Measurements from ENCODE around the gene NDST3.
"Not testable (repeated sequence)": the region's sequence is repeated elsewhere in the genome, so short reads cannot be mapped to it uniquely, and the experiment has no call there.

Gene NDST3

DNA sequence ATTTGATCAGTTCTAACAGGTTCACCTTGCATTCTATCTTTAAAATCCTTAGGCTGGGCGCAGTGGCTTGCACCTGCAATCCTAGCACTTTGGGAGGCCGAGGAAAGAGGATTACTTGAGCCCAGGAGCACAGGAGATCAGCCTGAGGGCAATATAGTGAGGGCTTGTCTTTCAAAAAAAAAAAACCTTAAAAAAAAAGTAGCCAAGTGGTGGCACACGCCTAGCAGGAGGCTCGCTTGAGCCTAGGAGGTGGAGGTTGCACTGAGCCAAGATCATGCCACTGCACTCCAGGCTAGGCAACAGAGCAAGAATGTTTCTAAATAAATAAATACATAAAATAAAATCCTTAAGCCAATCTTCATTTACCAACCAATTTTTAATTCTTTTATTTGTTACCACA lies 243.0 kb downstream of the NDST3 start:
- no peak for DNase-seq

DNA sequence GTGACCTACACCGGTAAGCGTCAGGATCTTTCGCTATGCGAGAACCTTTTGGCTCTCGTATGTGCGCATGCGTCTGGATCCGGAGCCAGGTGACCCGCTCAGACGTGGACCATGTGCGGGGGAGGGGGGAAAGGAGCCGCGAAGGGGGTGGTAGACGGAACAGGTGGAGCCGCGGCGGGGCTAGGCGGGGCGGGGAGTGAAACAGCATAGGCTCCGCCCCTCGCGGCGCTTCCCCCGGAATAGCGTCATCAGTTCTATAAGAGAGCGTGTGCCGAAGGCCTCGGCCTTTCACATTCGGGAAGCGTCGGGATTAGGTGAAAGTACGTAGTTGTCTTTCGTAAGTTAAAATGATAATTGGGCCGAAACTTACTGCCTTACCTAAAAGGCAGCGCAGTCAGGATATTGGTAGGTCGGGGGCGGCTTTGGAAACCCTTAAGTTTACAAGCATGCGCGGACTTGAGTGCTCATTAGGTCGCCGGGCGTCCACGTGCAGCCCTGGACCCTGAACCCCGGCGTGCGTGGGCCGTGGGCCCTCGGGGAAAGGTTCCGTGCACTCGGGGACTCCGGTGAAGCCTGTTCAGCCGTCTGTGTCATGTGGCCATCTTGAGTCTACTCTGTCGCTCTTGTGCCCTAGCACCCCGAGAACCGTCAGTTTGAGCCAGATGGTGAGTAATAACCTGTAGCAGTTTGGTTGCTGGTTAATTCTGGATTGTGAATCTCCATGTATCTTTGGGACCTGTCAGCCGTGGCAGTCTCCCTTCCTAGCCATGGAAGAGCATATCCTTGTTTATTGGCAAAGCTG lies 244.4 kb downstream of the NDST3 start:
- DNase-seq = peak; percentile 88

DNA sequence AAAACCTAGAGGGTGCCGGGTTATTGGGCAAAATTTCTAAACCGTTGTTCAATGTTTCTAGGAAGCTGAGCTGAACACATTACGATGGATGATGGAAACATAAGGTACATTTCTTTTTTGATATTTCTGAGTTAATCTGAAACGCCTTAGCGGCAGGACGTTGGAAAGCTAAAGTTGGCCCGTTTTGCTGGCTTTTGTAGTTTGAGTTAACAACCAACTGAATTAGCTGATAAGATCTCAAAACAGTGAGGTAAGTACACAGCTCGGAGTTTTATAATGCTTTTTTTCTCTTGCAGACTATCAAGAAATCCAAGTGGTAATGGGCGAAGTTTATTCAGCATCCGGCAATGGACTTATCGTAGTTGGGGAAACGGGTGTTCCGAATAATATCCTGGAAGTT lies 245.0 kb downstream of the NDST3 start:
- no peak for DNase-seq

DNA sequence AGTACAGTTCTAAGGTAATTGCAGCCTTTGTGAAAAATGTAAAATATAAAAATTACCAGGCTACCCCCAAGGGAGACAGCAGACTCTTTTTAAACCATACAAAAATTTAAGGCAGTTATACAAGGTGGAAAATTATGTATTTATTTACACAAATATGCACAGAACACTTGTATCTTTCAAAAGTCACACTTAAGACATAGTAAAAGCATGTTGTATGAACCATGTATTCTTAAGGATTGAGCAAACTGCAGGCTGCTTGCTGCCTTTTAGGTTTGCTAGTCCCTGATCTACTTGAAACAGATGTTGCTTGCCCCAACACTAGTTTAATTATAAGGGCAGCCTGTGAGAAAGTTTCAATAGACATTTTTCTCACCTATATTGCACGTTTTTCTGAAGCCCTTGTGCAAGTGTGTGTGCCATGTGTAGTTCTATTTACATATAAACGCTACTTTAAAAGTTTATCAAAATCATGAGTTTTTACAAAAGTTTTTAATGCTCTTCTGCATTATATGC lies 245.7 kb downstream of the NDST3 start:
- DNase-seq = no peak

DNA sequence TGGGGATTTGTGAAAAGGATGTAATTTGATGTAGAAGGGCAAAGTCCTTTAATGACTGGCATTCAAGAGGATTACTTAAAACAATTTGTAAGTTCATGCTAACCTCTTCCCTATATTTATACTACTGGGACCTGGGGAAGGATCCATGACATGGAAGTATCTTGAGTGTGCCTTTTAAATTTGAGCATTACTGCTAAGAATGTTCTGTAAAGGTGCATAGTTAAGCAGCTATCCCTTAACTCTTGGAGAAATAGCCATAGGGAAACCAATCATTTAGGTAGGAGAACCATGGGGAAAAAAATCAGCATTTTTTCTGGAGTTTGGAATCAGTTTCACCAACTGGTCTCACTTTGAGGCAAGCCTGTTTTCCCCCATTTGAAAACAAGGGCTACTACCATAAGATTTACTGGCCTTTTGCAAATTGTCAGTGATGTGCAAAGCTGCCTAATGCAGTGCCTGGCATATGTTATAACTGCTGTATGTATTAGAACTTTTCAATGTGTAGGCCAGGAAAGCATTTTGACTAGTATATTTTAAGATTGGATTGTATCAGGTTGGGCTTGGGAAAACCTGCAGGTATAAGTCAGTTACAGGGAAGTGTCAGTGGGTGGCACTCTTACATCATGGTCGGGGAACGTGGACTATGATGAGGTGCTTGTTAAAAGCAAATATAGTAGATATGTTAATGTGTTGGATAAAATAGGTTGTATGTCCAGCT lies 246.4 kb downstream of the NDST3 start:
- peak; percentile 65 for DNase-seq

DNA sequence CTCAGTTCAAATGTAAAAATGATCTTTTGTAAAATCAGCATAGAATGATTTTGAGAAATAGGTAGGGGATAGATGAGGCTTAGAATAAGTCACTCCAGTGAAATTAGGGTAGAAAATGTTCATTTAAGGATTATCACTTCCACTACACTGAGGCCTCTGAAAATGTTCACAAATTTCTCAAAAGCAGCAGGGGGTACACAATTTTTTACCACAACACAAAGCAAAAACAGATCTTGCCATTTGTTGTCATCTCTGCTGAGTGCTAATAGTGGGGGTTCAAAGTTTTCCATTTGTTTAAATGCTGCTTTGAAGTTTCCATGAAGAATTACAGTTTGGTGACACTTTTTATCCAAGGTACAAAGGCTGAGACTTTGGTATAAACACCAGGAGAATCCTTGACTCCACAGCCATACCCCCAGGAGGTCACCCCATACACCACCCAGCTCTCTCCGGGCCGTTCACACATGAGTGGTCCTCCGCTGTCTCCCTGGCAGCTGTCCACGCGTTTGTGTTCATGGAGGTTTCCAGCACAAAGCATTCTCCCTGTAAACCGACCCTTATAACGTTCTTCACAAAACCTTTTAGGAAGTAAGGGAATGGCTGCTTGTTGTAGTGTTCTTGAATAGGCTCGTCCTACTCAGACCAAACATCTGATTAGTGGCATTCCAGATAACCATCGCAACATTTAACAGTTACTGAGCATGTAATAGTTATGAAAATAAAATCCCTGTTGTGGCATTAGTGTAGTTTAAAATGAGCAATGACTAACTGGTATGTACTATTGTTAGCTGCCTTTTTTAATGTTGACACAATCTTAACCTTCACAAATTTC lies 247.5 kb downstream of the NDST3 start:
- no peak for DNase-seq

DNA sequence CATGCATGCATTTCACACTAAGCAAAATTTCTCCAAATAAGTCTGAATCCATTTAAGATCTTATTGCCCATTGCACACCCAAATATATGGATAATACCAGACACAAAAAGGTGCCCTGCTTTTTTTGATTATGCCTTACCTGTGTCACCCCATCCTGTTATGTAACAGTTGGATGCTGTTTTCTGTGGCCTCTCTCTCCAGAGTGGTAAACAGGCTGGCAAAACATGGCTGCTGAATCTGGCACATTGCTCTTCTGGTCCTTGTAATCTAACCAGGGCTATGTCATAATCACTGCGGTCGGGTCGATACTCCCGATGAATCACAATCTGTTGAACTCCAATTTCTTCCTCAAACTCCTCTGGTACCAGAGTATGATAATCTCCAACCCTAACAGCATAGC lies 248.4 kb downstream of the NDST3 start:
- DNase-seq = no peak

DNA sequence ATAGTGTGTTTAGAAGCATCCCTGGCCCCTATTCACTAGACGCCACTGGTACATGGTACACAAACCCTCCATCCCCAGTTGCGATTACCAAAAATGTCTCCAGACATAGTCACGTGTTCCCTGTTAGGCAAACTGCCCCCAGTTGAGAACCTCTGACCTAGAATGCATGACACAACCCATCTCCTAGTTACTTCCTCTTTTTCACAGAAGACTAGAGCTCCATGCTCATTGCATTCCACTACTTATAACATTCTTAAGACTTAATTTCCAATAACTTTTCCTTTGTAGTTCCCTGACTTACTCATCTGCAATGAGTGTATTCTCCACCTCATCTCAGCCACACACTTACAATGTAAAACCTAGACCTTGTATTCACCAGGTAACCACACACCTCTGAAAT lies 249.9 kb downstream of the NDST3 start:
- DNase-seq = no peak

DNA sequence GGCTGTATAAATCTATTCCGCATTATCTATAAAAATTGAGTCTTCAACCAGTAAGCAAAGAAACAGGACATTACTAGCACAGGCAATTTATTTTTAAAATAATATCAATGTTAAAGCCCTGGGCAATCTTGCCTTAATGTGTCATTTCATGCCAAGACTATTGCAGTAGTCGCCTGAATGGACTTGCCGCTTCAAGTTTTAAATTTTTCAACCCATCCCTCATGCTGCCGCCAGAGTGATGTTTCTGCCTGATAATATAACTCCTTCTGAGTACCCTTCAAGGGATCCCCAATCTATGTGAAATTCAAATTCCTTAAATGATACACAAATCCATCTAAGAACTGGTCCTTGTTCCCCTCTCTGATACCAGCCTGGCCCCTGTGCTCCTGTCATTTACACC lies 251.6 kb downstream of the NDST3 start:
- no peak for DNase-seq

DNA sequence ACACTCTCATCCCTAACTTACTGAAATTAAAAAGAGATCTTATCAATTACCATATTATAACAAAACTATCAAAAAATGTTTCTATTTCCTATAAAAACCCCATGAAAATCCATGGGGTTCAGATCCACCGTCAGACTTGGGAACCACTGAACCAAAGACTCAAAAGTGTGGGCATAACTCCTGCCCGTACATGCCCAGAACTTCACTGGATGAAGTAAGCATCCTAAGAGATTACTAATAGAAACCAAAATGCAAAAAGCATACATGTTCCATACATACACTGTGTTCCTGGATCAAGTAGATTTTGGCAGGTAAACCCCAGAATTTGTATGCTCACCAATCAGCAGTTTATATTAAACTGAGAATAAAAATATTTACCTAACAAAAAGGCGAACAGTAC lies 252.4 kb downstream of the NDST3 start:
- no peak for DNase-seq

DNA sequence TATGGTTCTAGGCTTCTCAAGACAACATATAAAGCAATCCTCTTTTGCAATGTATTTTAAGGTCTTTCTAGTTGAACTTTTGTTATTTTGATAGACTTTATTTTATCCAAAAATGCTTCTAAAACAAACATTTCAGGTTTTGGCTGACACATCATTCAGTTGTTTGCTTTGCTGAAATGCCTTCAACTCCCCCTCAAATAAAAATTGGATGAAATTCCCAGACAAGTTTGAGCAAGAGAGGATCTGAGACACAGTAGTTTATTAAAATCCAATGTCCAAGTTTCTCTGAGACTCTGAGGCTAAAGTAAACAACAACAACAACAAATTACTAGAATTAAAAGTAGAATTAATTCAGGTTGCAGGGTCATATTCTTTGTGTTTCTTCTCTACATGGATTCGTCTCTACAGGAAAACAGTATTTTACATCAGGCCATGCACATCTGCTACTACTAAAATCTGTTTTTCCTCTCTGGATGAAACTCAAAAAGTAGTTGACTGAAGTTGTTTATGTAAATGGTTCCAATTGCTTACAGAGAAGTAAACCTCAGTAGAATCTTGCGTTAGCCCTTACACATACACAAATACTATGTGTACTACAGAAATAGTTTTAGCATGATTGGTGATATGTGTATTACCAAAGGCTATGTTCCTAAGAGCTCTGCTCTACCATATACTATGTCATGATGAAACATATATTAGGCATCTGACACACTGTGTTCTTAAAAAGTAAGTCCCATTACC lies 253.6 kb downstream of the NDST3 start:
- no peak for DNase-seq

DNA sequence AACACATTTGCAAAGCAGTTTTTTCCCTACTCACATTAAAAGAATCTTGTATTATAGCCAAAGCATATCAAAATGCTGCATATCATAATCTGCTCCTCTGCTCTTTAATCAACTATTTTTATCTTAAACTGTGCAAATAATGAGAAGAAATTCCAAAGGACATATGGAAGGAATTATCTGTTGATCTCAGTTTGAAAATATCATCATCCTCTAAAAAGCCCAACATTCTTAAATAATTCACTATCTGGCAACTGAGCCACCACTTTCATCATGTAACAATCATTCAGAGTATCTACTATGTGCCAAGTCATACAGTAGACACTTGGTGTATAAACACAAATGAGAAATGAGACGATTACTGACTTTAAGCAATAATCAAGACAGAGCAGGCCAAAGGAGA lies 255.5 kb downstream of the NDST3 start:
- no peak for DNase-seq

DNA sequence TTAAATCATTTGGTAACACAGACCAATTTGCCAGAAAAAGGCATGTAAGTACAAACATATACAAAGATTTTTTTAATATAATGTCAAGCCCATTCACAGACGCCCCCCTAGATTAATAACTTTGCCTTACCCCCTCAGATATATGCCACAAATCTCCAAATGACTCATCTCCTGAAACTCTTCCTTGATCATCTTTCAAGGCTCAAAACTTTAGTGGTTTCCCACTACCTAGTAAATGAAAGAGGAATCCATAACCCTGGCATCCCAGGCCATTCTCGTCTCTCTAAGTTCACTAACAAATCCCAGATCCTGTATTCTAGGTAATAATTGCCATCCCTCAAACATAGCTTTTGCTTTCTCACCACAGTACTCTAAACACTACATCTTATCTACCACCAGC lies 256.7 kb downstream of the NDST3 start:
- DNase-seq = no peak

DNA sequence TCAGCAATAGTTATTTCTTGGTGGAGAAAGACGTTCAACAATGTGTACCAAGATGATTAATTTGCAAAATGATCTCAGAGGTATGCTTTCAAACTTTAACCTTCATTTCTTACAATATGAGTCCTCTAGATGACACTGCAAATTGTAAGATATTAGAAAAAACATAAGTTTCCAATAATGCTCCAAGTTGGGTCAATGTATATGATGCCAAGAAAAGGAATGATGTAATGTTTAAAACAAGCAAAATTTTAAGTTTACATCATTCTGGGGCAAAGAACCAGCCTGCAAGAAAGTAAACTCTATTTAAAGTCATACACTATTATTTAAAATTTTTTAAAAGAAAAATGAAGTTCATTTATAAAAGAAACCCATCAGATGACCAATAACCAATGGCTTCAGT lies 262.4 kb downstream of the NDST3 start:
- no peak for DNase-seq

DNA sequence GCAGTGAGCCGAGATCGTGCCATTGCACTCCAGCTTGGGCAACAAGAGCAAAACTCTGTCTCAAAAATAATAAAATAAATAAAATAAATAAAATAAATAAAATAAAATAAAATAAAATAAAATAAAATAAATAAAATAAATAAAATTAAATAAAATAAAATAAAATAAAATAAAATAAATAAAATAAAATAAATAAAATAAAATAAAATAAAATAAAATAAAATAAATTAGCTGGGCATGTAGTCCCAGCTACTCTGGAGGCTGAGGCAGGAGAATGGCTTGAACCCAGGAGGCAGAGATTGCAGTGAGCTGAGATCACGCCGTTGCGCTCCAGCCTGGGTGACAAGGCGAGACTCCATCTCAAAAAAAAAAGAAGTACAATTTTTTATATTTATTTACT lies 265.3 kb downstream of the NDST3 start:
- not testable (repeated sequence) for DNase-seq

DNA sequence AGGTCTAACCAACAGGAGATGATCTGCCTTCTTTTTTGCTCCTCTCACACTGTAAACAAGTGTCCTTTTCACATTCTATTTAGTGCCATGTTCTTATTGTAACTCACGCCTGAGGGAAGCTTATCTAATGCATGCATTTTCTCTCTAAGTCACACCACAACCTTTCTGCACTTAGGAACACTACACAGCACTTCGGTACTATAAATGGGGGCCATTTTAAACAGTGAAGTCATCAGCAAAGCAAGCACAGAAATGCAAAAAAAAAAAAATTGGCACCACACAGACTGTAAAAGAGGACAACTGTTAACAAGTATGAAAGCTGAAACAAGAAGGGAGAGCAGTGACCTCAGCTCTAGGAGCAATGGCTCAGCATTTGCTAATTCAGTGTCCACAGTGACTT lies 273.4 kb downstream of the NDST3 start:
- no peak for DNase-seq
